ENCODE data around the gene CYBC1. TPM values are rescaled to one million over a fixed set of nuclear protein-coding genes. Genes with fewer than 3 reads are reported as not detected.

Gene CYBC1
- total and polyA plus RNA-seq, 9 of the 15 experiments (the other 6 are each of a cell fraction or from before 2014, with no cell fraction given) = 1.3 to 71.8 (median 49.9) TPM

DNA sequence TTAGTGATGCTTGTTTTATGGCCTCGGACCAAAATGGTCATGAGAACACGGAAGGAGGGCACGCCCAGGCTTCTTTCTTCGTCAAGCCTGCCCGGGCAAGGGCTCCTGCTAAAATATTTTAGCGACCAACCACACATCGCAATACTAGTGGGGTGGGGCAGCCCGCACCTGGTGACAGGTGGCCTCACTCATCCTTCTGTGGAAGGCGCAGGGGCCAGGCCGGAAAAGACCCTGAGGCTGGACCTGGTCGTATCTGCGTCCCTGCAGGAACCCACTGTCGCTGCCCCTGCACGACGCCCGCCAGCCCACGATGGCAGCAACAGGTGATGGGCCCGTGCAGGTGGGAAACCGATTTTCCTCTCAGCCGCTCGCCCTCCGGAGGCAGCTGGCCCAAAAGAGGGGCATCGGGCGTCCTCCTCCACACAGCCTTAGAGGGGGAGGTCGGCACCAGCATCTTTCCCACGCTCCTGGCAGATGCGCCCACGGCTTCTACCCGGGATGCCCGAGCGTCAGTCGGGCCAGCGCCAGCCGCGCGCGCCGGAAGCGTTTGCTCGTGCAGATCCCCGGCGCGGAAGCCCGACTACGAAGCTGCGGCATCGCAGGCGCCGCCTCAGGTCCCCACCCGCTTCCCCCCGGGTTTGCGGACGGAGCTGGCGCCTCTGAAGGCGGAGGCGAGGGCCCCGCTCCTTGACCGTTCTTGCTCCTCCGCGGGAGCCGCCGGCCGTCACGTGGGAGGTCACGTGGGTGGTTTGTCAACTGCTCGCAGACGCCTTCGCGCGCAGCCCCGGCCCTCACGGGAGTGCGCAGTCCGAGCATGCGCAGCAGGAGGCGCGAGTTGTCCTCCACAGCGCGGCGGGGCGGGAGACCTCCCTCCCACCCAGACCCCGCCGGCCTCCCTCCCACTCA is 46.2 kb upstream of the CYBC1 start (continued):
- TF ChIP-seq ZNF146 (CRISPR knock-in tag; IDR thresholded peaks at IDR 0.05; ENCODE audit: unreplicated experiment) (peak; percentile 25), ZBTB34 (CRISPR knock-in tag; IDR thresholded peaks at IDR 0.05) (no peak), RUNX1 (IDR thresholded peaks at IDR 0.05; ENCODE audit: low read depth) (no peak), JUND (IDR thresholded peaks at IDR 0.05; ENCODE audit: borderline replicate concordance, low read depth, low read length) (0 out of 2 replicates have a peak, but pooled peaks have one; percentile 10), JUND (tag; IDR thresholded peaks at IDR 0.05; ENCODE audit: borderline replicate concordance, low read depth, low read length) (no peak), SMARCA5 (IDR thresholded peaks at IDR 0.05) (no peak), NKRF (IDR thresholded peaks at IDR 0.05; ENCODE audit: borderline replicate concordance) (peak; percentile 20; the same call in 1 of the 2 replicates), ZNF143 (CRISPR knock-in tag; IDR thresholded peaks at IDR 0.05) (0 out of 2 replicates have a peak, but pooled peaks have one; percentile 30), CCAR2 (IDR thresholded peaks at IDR 0.05; ENCODE audit: low read depth, low read length) (no peak), ZNF511 (CRISPR knock-in tag; IDR thresholded peaks at IDR 0.05) (peak; percentile 84; the same call in 1 of the 2 replicates), PHF21A (IDR thresholded peaks at IDR 0.05; ENCODE audit: borderline replicate concordance, low read depth) (0 out of 2 replicates have a peak, but pooled peaks have one; percentile 11), TCF3 (CRISPR knock-in tag; IDR thresholded peaks at IDR 0.05) (peak; percentile 45; the same call in 1 of the 2 replicates)
- TF ChIP-seq, protein P1, sequence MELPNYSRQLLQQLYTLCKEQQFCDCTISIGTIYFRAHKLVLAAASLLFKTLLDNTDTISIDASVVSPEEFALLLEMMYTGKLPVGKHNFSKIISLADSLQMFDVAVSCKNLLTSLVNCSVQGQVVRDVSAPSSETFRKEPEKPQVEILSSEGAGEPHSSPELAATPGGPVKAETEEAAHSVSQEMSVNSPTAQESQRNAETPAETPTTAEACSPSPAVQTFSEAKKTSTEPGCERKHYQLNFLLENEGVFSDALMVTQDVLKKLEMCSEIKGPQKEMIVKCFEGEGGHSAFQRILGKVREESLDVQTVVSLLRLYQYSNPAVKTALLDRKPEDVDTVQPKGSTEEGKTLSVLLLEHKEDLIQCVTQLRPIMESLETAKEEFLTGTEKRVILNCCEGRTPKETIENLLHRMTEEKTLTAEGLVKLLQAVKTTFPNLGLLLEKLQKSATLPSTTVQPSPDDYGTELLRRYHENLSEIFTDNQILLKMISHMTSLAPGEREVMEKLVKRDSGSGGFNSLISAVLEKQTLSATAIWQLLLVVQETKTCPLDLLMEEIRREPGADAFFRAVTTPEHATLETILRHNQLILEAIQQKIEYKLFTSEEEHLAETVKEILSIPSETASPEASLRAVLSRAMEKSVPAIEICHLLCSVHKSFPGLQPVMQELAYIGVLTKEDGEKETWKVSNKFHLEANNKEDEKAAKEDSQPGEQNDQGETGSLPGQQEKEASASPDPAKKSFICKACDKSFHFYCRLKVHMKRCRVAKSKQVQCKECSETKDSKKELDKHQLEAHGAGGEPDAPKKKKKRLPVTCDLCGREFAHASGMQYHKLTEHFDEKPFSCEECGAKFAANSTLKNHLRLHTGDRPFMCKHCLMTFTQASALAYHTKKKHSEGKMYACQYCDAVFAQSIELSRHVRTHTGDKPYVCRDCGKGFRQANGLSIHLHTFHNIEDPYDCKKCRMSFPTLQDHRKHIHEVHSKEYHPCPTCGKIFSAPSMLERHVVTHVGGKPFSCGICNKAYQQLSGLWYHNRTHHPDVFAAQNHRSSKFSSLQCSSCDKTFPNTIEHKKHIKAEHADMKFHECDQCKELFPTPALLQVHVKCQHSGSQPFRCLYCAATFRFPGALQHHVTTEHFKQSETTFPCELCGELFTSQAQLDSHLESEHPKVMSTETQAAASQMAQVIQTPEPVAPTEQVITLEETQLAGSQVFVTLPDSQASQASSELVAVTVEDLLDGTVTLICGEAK (IDR thresholded peaks at IDR 0.05) = 0 out of 2 replicates have a peak, but pooled peaks have one; percentile 30
- TF ChIP-seq, protein P1 (CRISPR knock-in tag; IDR thresholded peaks at IDR 0.05) = peak; percentile 16; the same call in 1 of the 2 replicates

Data from K562 (cell line).